Thyroid gland (tissue), 4 donors: Measurements from ENCODE around the gene POLD1. TPM values are rescaled to one million over a fixed set of nuclear protein-coding genes. Genes with fewer than 3 reads are reported as not detected.

Source experiments
- DNase-seq, 2 donors: peaks; one replicate each; pipeline ENCODE4 v3.0.0-alpha.2; 2019
- H3K27ac ChIP-seq, 3 donors: fragments of 200-600 bp; sonication (generic); 1 replicate in 2 of 3; 2 replicates in 1 of 3; pipeline ENCODE4 v1.5.1; 2016 to 2019; ENCODE audit warnings: mild to moderate bottlenecking in 1 of 3, moderate library complexity in 1 of 3
- H3K27me3 ChIP-seq: fragments of 200-600 bp; sonication (generic); one replicate; pipeline ENCODE4 v1.5.1; 2019
- H3K36me3 ChIP-seq, 2 donors: fragments of 200-600 bp; sonication (generic); one replicate each; pipeline ENCODE4 v1.5.1; 2016 to 2019
- H3K4me1 ChIP-seq, 2 donors: fragments of 200-600 bp; sonication (generic); one replicate each; pipeline ENCODE4 v1.5.1; 2017 to 2019
- H3K4me3 ChIP-seq, 3 donors: fragments of 200-600 bp; sonication (generic); replicated peaks in 1 of 3; 1 replicate in 2 of 3; 2 replicates in 1 of 3; pipeline ENCODE4 v1.5.1; 2016; ENCODE audit warnings: mild to moderate bottlenecking in 1 of 3
- H3K9me3 ChIP-seq: fragments of 200-600 bp; sonication (generic); one replicate; pipeline ENCODE4 v1.5.1; 2017
- CTCF ChIP-seq, 6 experiments: fragments of 200-600 bp in 3 of 6; fragments of 450-650 bp in 3 of 6; sonication (generic) in 3 of 6; IDR thresholded peaks; one replicate each; pipeline ENCODE4 v1.5.1; 2016 to 2019; ENCODE audit warnings: antibody characterized with exemption in 6 of 6, mild to moderate bottlenecking in 2 of 6, inconsistent platforms in 1 of 6, moderate library complexity in 1 of 6
- POLR2A ChIP-seq, 2 donors: fragments of 450-650 bp; IDR thresholded peaks; one replicate each; pipeline ENCODE4 v1.6.1; 2017; ENCODE audit warnings: antibody characterized with exemption in 2 of 2, mild to moderate bottlenecking in 2 of 2, moderate library complexity in 1 of 2
- WGBS, 2 donors: methylation state at CpG; one replicate each; pipeline ENCODE4 v1.1.5; 2017; 5-methylcytosine and 5-hydroxymethylcytosine counted together
- intact Hi-C: fragments of 100-400 bp; cut with DNase I; formaldehyde crosslinking; loops from one replicate; pipeline ENCODE4 v1.15.1; 2023
- total RNA-seq, 4 donors: library from RNA; depleted of rRNA; stranded (reverse); fragments of >200 nt; gene quantifications; one replicate each; pipeline ENCODE4 v1.2.3, GENCODE V29; 2016

Gene POLD1
- total RNA-seq, 4 donors from 2014 or later, result 12.9 to 27.5 (median 19.0) TPM

- Histone ChIP-seq H3K9me3 (no peaks in the 10 kb centered on the region), H3K27me3 (peaks cover 13% of the 10 kb centered on the region), H3K4me1 (peaks cover 0 to 6% of the 10 kb centered on the region in 2 donors), H3K36me3 (no peaks in the 10 kb centered on the region), H3K27ac (no peak overlapping the region), H3K4me3 (no peak overlapping the region)
- DNase-seq, result no peak
- 84 to 92% methylated on average over 9 to 19 of the region's 35 CpGs for WGBS, 2 donors
- TF ChIP-seq POLR2A (IDR thresholded peaks at IDR 0.05) (no peak), CTCF (IDR thresholded peaks at IDR 0.05) (no peak)
- intact Hi-C loops, result loop anchor here (5.0 kb wide), 1 partner anchor 54 kb away; no protein-coding TSS in a partner anchor
These were observed 32.2 kb downstream of the POLD1 start for GRCh38 chr19:50416034-50416977.

GRCh38 chr19:50417111-50418081, 33.2 kb downstream of the POLD1 start:
- no peak overlapping the region for H3K27ac ChIP-seq
- no peak for DNase-seq

GRCh38 chr19:50418176-50419021, 34.3 kb downstream of the POLD1 start, which contains the start of gene SPIB:
Gene SPIB, plus strand, starts transcription at chr19:50418938. Its CDS starts 25 bp downstream, at chr19:50418963.
- H3K36me3 ChIP-seq, result no peaks in the 10 kb centered on the region
- peaks cover 13% of the 10 kb centered on the region for H3K27me3 ChIP-seq
- H3K27ac ChIP-seq, result no peak within 1 kb of the TSS
- DNase-seq, result no peak
- WGBS, 2 donors, result 22 to 26% methylated on average over 12 to 34 of the region's 34 CpGs
- intact Hi-C loops, result loop anchor here (5.0 kb wide), 1 partner anchor 56 kb away; no protein-coding TSS in a partner anchor
- H3K4me3 ChIP-seq, result no peak within 1 kb of the TSS
- TF ChIP-seq POLR2A (IDR thresholded peaks at IDR 0.05), result no peak
- TF ChIP-seq CTCF (IDR thresholded peaks at IDR 0.05), result no peak
- H3K9me3 ChIP-seq, result no peaks in the 10 kb centered on the region
- peaks cover 0 to 6% of the 10 kb centered on the region in 2 donors for H3K4me1 ChIP-seq

More at GRCh38 chr19:50417111-50418081, 33.2 kb downstream of the POLD1 start:
- Histone ChIP-seq H3K4me3 (no peak overlapping the region), H3K27me3 (peaks cover 13% of the 10 kb centered on the region), H3K36me3 (no peaks in the 10 kb centered on the region), H3K9me3 (no peaks in the 10 kb centered on the region), H3K4me1 (peaks cover 0 to 6% of the 10 kb centered on the region in 2 donors)
- WGBS, 2 donors, result 86 to 88% methylated on average over 14 to 19 of the region's 42 CpGs
- TF ChIP-seq POLR2A (IDR thresholded peaks at IDR 0.05) (no peak), CTCF (IDR thresholded peaks at IDR 0.05) (no peak)
- intact Hi-C loops, result loop anchor here (5.0 kb wide), 1 partner anchor 55 kb away; no protein-coding TSS in a partner anchor

- 17 to 18% methylated on average over 14 of the region's 14 CpGs for WGBS, 2 donors
- DNase-seq, result no peak
- Histone ChIP-seq H3K4me1 (peaks cover 0 to 6% of the 10 kb centered on the region in 2 donors), H3K27ac (no peak overlapping the region), H3K4me3 (no peak overlapping the region), H3K9me3 (no peaks in the 10 kb centered on the region), H3K27me3 (peaks cover 13% of the 10 kb centered on the region), H3K36me3 (no peaks in the 10 kb centered on the region)
- no peak for TF ChIP-seq CTCF (IDR thresholded peaks at IDR 0.05)
- TF ChIP-seq POLR2A (IDR thresholded peaks at IDR 0.05), result no peak
- intact Hi-C loops, result loop anchor here (5.0 kb wide), 1 partner anchor 57 kb away; no protein-coding TSS in a partner anchor
These were observed 35.0 kb downstream of the POLD1 start for GRCh38 chr19:50419022-50419579.
